Esophagus squamous epithelium (tissue), 5 donors: ENCODE data around the gene ADISSP. TPM values are rescaled to one million over a fixed set of nuclear protein-coding genes. Genes with fewer than 3 reads are reported as not detected.

Experiments used
- DNase-seq: peaks from one replicate; lab custom pipeline; 2025; lab: John Stamatoyannopoulos, UW
- H3K27ac ChIP-seq, 4 donors: fragments of 200-600 bp; sonication (generic); one replicate each; pipeline ENCODE4 v1.5.1; 2016 to 2019; ENCODE audit warnings: mild to moderate bottlenecking in 1 of 4
- H3K27me3 ChIP-seq, 4 donors: fragments of 200-600 bp; sonication (generic); 1 replicate in 3 of 4; 2 replicates in 1 of 4; pipeline versions ENCODE4 v1.5.1 to v1.6.0; 2017 to 2021; ENCODE audit warnings: antibody characterized with exemption in 1 of 4
- H3K36me3 ChIP-seq, 3 donors: fragments of 200-600 bp; sonication (generic); one replicate each; pipeline ENCODE4 v1.5.1; 2016 to 2019
- H3K4me1 ChIP-seq, 3 donors: fragments of 200-600 bp; sonication (generic); one replicate each; pipeline ENCODE4 v1.5.1; 2017 to 2019
- H3K4me3 ChIP-seq, 4 donors: fragments of 200-600 bp; sonication (generic); 1 replicate in 3 of 4; 2 replicates in 1 of 4; pipeline ENCODE4 v1.5.1; 2016 to 2019; ENCODE audit warnings: mild to moderate bottlenecking in 2 of 4, moderate library complexity in 1 of 4
- H3K9me3 ChIP-seq, 3 donors: fragments of 200-600 bp; sonication (generic); one replicate each; pipeline ENCODE4 v1.5.1; 2016 to 2019
- CTCF ChIP-seq, 6 experiments: fragments of 450-650 bp in 4 of 6; fragments of 200-600 bp in 2 of 6; sonication (generic) in 2 of 6; IDR thresholded peaks; one replicate each; pipeline ENCODE4 v1.5.1; 2016 to 2019; ENCODE audit warnings: antibody characterized with exemption in 6 of 6, mild to moderate bottlenecking in 4 of 6, moderate library complexity in 4 of 6
- POLR2A ChIP-seq, 4 donors: fragments of 450-650 bp; IDR thresholded peaks; one replicate each; pipeline ENCODE4 v1.6.1; 2017; ENCODE audit warnings: antibody characterized with exemption in 4 of 4, mild to moderate bottlenecking in 4 of 4, moderate library complexity in 3 of 4
- WGBS, 2 donors: methylation state at CpG; one replicate each; pipeline ENCODE4 v1.1.5; 2018; 5-methylcytosine and 5-hydroxymethylcytosine counted together
- intact Hi-C: fragments of 100-400 bp; cut with DNase I; formaldehyde crosslinking; loops from one replicate; pipeline ENCODE4 v1.15.0; 2022
- total RNA-seq, 4 donors: library from RNA; depleted of rRNA; stranded (reverse); fragments of >200 nt; gene quantifications; one replicate each; pipeline ENCODE4 v1.1.0, GENCODE V29; 2016
- donor health status: DM: yes; HTN: yes; CAD: no.

The ADISSP gene
- total RNA-seq, 4 donors from 2014 or later = 13.5 to 24.7 (median 19.8) TPM

GRCh38 chr20:3721912-3722311, 45.6 kb downstream of the ADISSP start:
- no peak for DNase-seq
- WGBS, 2 donors = 79 to 83% methylated on average over 4 of the region's 4 CpGs
- intact Hi-C loops = no loop called here
- H3K36me3 ChIP-seq = no peaks in the 10 kb centered on the region
- no peaks in the 10 kb centered on the region for H3K4me1 ChIP-seq
- no peak overlapping the region for H3K27ac ChIP-seq
- no peak overlapping the region for H3K4me3 ChIP-seq
- no peaks in the 10 kb centered on the region for H3K9me3 ChIP-seq
- no peak for TF ChIP-seq CTCF (IDR thresholded peaks at IDR 0.05)
- TF ChIP-seq POLR2A (IDR thresholded peaks at IDR 0.05) = no peak
- H3K27me3 ChIP-seq = peaks cover 0 to 28% (median 0%) of the 10 kb centered on the region in 4 donors

- Histone ChIP-seq H3K27me3 (peaks cover 0 to 28% (median 0%) of the 10 kb centered on the region in 4 donors), H3K4me3 (no peak overlapping the region), H3K4me1 (no peaks in the 10 kb centered on the region), H3K36me3 (no peaks in the 10 kb centered on the region), H3K27ac (no peak overlapping the region), H3K9me3 (no peaks in the 10 kb centered on the region)
- WGBS, 2 donors = 53 to 55% methylated on average over 6 of the region's 6 CpGs
- intact Hi-C loops = no loop called here
- TF ChIP-seq POLR2A (IDR thresholded peaks at IDR 0.05) (no peak), CTCF (IDR thresholded peaks at IDR 0.05) (no peak)
- DNase-seq = no peak
Measured at GRCh38 chr20:3720626-3721025, 46.9 kb downstream of the ADISSP start.

- Histone ChIP-seq H3K27me3 (peaks cover 0 to 28% (median 0%) of the 10 kb centered on the region in 4 donors), H3K9me3 (no peaks in the 10 kb centered on the region), H3K4me1 (no peaks in the 10 kb centered on the region), H3K4me3 (no peak overlapping the region), H3K36me3 (no peaks in the 10 kb centered on the region), H3K27ac (no peak overlapping the region)
- TF ChIP-seq POLR2A (IDR thresholded peaks at IDR 0.05) = no peak
- no peak for TF ChIP-seq CTCF (IDR thresholded peaks at IDR 0.05)
- no peak for DNase-seq
- WGBS, 2 donors = 63 to 67% methylated on average over 1 to 2 of the region's 2 CpGs
- intact Hi-C loops = no loop called here
Measured at GRCh38 chr20:3720068-3720467, 47.5 kb downstream of the ADISSP start.

GRCh38 chr20:3719046-3719445, 48.5 kb downstream of the ADISSP start:
- DNase-seq = no peak
- Histone ChIP-seq H3K9me3 (no peaks in the 10 kb centered on the region), H3K4me1 (no peaks in the 10 kb centered on the region), H3K4me3 (no peak overlapping the region), H3K36me3 (no peaks in the 10 kb centered on the region), H3K27me3 (peaks cover 0 to 28% (median 0%) of the 10 kb centered on the region in 4 donors), H3K27ac (no peak overlapping the region)
- intact Hi-C loops = no loop called here
- TF ChIP-seq CTCF (IDR thresholded peaks at IDR 0.05) = no peak
- no peak for TF ChIP-seq POLR2A (IDR thresholded peaks at IDR 0.05)
- WGBS, 2 donors = 77 to 79% methylated on average over 4 of the region's 4 CpGs

- intact Hi-C loops = no loop called here
- H3K36me3 ChIP-seq = no peaks in the 10 kb centered on the region
- H3K27me3 ChIP-seq = peaks cover 0 to 25% (median 0%) of the 10 kb centered on the region in 4 donors
- H3K9me3 ChIP-seq = no peaks in the 10 kb centered on the region
- H3K4me1 ChIP-seq = peaks cover 0 to 1% (median 0%) of the 10 kb centered on the region in 3 donors
- H3K27ac ChIP-seq = no peak overlapping the region
- 78 to 83% methylated on average over 3 to 4 of the region's 4 CpGs for WGBS, 2 donors
- no peak for DNase-seq
- TF ChIP-seq POLR2A (IDR thresholded peaks at IDR 0.05) (no peak), CTCF (IDR thresholded peaks at IDR 0.05) (peak in 5 of 6 experiments; percentile 28 to 49 (median 42))
- H3K4me3 ChIP-seq = no peak overlapping the region
Measured at GRCh38 chr20:3716195-3716834, 51.2 kb downstream of the ADISSP start.
